Measurements from ENCODE around the gene RBM47.

GRCh38 chr4:40629401-40630334 lies at the start of gene RBM47:
- TF ChIP-seq EP300 (IDR thresholded peaks at IDR 0.05) (no peak), CTCF (IDR thresholded peaks at IDR 0.05) (no peak), POLR2A (IDR thresholded peaks at IDR 0.05; ENCODE audit: low read depth) (no peak), POLR2AphosphoS5 (IDR thresholded peaks at IDR 0.05) (no peak)

Data from esophagus muscularis mucosa (tissue), 4 donors.